Liver (tissue), 9 donors: ENCODE measurements around the gene BHLHE23. TPM values are rescaled to one million over a fixed set of nuclear protein-coding genes. Genes with fewer than 3 reads are reported as not detected.

Source experiments
- DNase-seq: peaks from one replicate; pipeline ENCODE4 v3.0.0-alpha.2; 2017; ENCODE audit warnings: low spot score
- H3K27ac ChIP-seq, 2 donors: one replicate each; pipeline ENCODE4 v1.7.0; 2013; ENCODE audit warnings: inconsistent platforms in 2 of 2, low read length in 2 of 2, control low read depth in 1 of 2, low read depth in 1 of 2, mild to moderate bottlenecking in 1 of 2
- H3K27me3 ChIP-seq, 4 donors: one replicate each; pipeline versions ENCODE4 v1.6.1 to v1.7.0; 2013; ENCODE audit warnings: low read length in 3 of 4, inconsistent platforms in 1 of 4, mild to moderate bottlenecking in 1 of 4, moderate library complexity in 1 of 4; ENCODE audit not compliant: control insufficient read depth in 4 of 4, insufficient read depth in 4 of 4
- H3K36me3 ChIP-seq, 4 donors: one replicate each; pipeline versions ENCODE4 v1.6.1 to v1.7.0; 2013; ENCODE audit warnings: low read length in 3 of 4, mild to moderate bottlenecking in 3 of 4, low read depth in 1 of 4, moderate library complexity in 1 of 4; ENCODE audit not compliant: control insufficient read depth in 4 of 4, insufficient read depth in 3 of 4
- H3K4me1 ChIP-seq, 4 donors: one replicate each; pipeline versions ENCODE4 v1.6.1 to v1.7.0; 2013; ENCODE audit warnings: low read length in 3 of 4, mild to moderate bottlenecking in 3 of 4, moderate library complexity in 1 of 4; ENCODE audit not compliant: control insufficient read depth in 4 of 4, insufficient read depth in 4 of 4
- H3K4me3 ChIP-seq, 3 donors: one replicate each; pipeline versions ENCODE4 v1.6.1 to v1.7.0; 2013; ENCODE audit warnings: low read length in 3 of 3, control low read depth in 1 of 3, low read depth in 1 of 3, mild to moderate bottlenecking in 1 of 3
- H3K9ac ChIP-seq, 2 donors: one replicate each; pipeline ENCODE4 v1.7.0; 2013; ENCODE audit warnings: low read length in 2 of 2, mild to moderate bottlenecking in 2 of 2, moderate library complexity in 2 of 2, control low read depth in 1 of 2, low read depth in 1 of 2
- H3K9me3 ChIP-seq, 4 donors: one replicate each; pipeline versions ENCODE4 v1.6.1 to v1.7.0; 2013; ENCODE audit warnings: low read length in 3 of 4; ENCODE audit not compliant: control insufficient read depth in 4 of 4
- EGR1 ChIP-seq, 2 donors: IDR thresholded peaks; 2 replicates each; pipeline ENCODE4 v1.6.1; 2016 to 2018; ENCODE audit warnings: antibody characterized with exemption in 2 of 2, low read depth in 2 of 2
- FOXA2 ChIP-seq: IDR thresholded peaks from 2 replicates; pipeline ENCODE4 v1.6.1; 2016; ENCODE audit warnings: antibody characterized with exemption
- GABPA ChIP-seq, 2 donors: IDR thresholded peaks in 1 of 2; conservative IDR thresholded peaks in 1 of 2; 2 replicates each; pipeline ENCODE4 v1.6.1; 2016; ENCODE audit warnings: antibody characterized with exemption in 2 of 2, mild to moderate bottlenecking in 1 of 2, moderate library complexity in 1 of 2
- HNF4A ChIP-seq, 2 donors: conservative IDR thresholded peaks; 2 replicates each; pipeline ENCODE4 v1.6.1; 2016; ENCODE audit warnings: antibody characterized with exemption in 2 of 2, mild to moderate bottlenecking in 2 of 2
- HNF4G ChIP-seq: IDR thresholded peaks from 2 replicates; pipeline ENCODE4 v1.6.1; 2016; ENCODE audit warnings: antibody characterized with exemption
- JUND ChIP-seq, 2 donors: IDR thresholded peaks; 2 replicates each; pipeline ENCODE4 v1.6.1; 2016; ENCODE audit warnings: antibody characterized with exemption in 2 of 2
- NR2F2 ChIP-seq: IDR thresholded peaks from 2 replicates; pipeline ENCODE4 v1.6.1; 2016; ENCODE audit warnings: antibody characterized with exemption
- RAD21 ChIP-seq, 2 donors: IDR thresholded peaks; 2 replicates each; pipeline ENCODE4 v1.6.1; 2016; ENCODE audit warnings: antibody characterized with exemption in 2 of 2, mild to moderate bottlenecking in 2 of 2
- SP1 ChIP-seq: IDR thresholded peaks from 2 replicates; pipeline ENCODE4 v1.6.1; 2018; ENCODE audit warnings: antibody characterized with exemption, mild to moderate bottlenecking
- TAF1 ChIP-seq: conservative IDR thresholded peaks from 2 replicates; pipeline ENCODE4 v1.6.1; 2016; ENCODE audit warnings: antibody characterized with exemption, mild to moderate bottlenecking
- YY1 ChIP-seq: IDR thresholded peaks from 2 replicates; pipeline ENCODE4 v1.6.1; 2016; ENCODE audit warnings: antibody characterized with exemption, mild to moderate bottlenecking
- WGBS: extraction: QIAGEN DNeasy Blood & Tissue Kit; methylation state at CpG from one replicate; pipeline ENCODE4 v1.1.7; 2013; 5-methylcytosine and 5-hydroxymethylcytosine counted together
- polyA plus RNA-seq, 2 donors: library from polyadenylated mRNA; stranded (reverse) in 1 of 2; unstranded in 1 of 2; fragments of 200-250 nt in 1 of 2; fragments of >200 nt in 1 of 2; fragmentation: Nextera tagmentation in 1 of 2; extraction: Ambion mirVana in 1 of 2; gene quantifications; one replicate each; pipeline versions ENCODE4 v1.2.1 to v1.2.3, GENCODE V29; 2013 to 2015
- total RNA-seq, 2 donors: library from RNA; depleted of rRNA; stranded (reverse); fragments of >200 nt; gene quantifications; one replicate each; pipeline ENCODE4 v1.2.3, GENCODE V29; 2014
- TF ChIP-seq, protein P1 (sequence below): IDR thresholded peaks from 2 replicates; pipeline ENCODE4 v1.6.1; 2016; ENCODE audit warnings: antibody characterized with exemption
- TF ChIP-seq, protein P2 (sequence below): IDR thresholded peaks from 2 replicates; pipeline ENCODE4 v1.6.1; 2016; ENCODE audit warnings: antibody characterized with exemption
- TF ChIP-seq, protein P3 (sequence below): IDR thresholded peaks from 2 replicates; pipeline ENCODE4 v1.6.1; 2016; ENCODE audit warnings: antibody characterized with exemption, mild to moderate bottlenecking
- donor health status: healthy.
- donor health status: healthy.
- donor health status: healthy.
- donor health status: healthy.
- donor health status: healthy.

BHLHE23 gene
- total and polyA plus RNA-seq, 4 donors = not detected

DNA sequence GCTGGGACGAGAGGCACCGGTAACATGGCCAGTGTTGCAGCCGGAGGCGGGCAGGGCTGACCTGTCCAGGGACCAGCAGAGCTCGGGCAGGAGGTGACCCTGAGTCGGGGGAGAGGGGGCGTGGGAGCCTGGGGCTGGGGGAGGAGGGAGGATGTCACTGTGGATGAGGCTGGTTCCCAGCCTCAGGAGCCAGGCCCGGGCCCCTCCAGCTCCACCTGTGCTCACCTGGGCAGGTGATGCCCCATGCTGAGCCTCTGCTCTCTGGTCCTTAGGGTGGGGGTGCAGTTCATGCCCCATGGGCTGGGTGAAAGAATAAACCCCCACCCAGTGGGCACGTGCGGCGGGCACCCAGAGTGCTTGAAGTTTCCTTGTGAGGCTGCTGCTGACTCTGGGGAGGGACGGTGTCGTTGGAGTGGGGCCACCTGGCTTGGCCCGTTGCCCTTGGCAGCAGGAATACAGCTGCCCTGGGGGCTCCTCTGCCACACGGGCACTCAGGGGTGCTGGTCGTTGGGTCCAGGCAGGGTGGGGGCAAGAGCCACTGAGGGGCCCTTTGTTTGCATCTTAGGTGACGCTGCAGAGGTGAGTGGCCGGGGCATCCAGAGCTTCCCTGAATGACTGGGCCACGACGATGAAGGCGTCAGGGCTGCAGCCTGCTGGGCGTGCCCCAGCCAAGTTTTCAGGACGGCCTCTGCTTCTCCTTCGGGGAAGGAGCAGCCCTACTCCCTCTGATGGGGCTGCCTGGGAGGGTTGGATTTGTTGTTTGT lies 24.7 kb upstream of the BHLHE23 start:
- DNase-seq = no peak
- H3K36me3 ChIP-seq = no peaks in the 10 kb centered on the region
- no peak overlapping the region for H3K27ac ChIP-seq
- no peak for TF ChIP-seq YY1
- no peak for TF ChIP-seq HNF4A (conservative IDR thresholded peaks at IDR 0.05)
- no peak for TF ChIP-seq EGR1 (IDR thresholded peaks at IDR 0.05; ENCODE audit: low read depth in 2 of 2)
- TF ChIP-seq FOXA2 = no peak
- TF ChIP-seq, protein P1, sequence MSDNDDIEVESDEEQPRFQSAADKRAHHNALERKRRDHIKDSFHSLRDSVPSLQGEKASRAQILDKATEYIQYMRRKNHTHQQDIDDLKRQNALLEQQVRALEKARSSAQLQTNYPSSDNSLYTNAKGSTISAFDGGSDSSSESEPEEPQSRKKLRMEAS = no peak
- TF ChIP-seq TAF1 = no peak
- TF ChIP-seq HNF4G = no peak
- no peak for TF ChIP-seq RAD21 (IDR thresholded peaks at IDR 0.05)
- TF ChIP-seq SP1 = no peak
- H3K4me1 ChIP-seq = peaks cover 0 to 3% (median 0%) of the 10 kb centered on the region in 4 donors
- H3K27me3 ChIP-seq = peaks cover 0 to 8% (median 3%) of the 10 kb centered on the region in 4 donors
- no peak overlapping the region for H3K4me3 ChIP-seq
- whole genome bisulfite sequencing = 59% methylated on average over 24 of the region's 24 CpGs
- no peaks in the 10 kb centered on the region for H3K9me3 ChIP-seq
- no peak overlapping the region for H3K9ac ChIP-seq

DNA sequence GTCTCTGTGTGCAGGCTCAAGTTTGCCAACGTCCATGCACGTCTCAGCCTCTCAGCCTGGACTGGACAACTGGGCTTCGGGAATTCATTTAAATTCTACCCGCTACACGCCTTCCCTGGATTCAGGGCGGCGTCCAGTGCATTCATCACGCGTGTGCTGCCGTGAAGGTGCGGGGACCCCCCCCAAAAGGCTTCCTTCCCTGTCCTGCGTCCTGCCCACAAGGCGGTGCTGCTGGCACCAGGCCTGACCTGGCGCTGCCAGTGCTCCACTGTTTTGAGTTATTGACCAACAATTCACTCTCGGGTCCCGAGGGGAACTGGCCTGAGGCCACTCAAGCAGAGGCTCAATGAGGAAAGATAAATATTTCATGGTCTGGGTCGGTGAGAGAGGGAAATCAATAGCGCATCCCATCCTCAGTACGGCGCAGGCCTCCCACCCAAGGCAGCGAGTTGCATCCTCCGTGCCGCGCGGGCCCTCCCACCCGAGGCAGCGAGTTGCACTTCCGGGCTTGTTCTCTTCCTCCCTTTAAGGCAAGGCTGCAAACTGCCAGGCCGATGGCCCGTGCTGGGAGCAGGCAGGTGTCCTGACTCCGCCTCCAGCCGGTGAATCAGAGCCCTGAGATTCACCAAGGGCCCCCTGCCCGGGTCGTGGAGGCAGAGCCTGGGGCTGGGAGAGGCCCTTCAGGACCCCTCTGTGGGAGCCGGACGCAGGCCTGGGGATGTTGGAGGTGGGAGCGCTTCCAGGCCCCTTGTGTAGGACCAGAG lies 22.8 kb upstream of the BHLHE23 start:
- H3K36me3 ChIP-seq = no peaks in the 10 kb centered on the region
- no peak overlapping the region for H3K4me3 ChIP-seq
- no peak for DNase-seq
- peaks cover 0 to 4% (median 2%) of the 10 kb centered on the region in 4 donors for H3K27me3 ChIP-seq
- no peak overlapping the region for H3K9ac ChIP-seq
- peaks cover 0 to 3% (median 0%) of the 10 kb centered on the region in 4 donors for H3K4me1 ChIP-seq
- WGBS = 58% methylated on average over 37 of the region's 37 CpGs
- no peak overlapping the region for H3K27ac ChIP-seq
- TF ChIP-seq JUND (IDR thresholded peaks at IDR 0.05) (no peak), HNF4A (conservative IDR thresholded peaks at IDR 0.05) (no peak), YY1 (no peak), HNF4G (no peak), TAF1 (no peak), FOXA2 (no peak), RAD21 (IDR thresholded peaks at IDR 0.05) (no peak), GABPA (IDR thresholded peaks at IDR 0.05 in 1 of 2, conservative IDR thresholded peaks at IDR 0.05 in 1 of 2) (no peak), SP1 (no peak), NR2F2 (no peak)
- TF ChIP-seq, protein P2, sequence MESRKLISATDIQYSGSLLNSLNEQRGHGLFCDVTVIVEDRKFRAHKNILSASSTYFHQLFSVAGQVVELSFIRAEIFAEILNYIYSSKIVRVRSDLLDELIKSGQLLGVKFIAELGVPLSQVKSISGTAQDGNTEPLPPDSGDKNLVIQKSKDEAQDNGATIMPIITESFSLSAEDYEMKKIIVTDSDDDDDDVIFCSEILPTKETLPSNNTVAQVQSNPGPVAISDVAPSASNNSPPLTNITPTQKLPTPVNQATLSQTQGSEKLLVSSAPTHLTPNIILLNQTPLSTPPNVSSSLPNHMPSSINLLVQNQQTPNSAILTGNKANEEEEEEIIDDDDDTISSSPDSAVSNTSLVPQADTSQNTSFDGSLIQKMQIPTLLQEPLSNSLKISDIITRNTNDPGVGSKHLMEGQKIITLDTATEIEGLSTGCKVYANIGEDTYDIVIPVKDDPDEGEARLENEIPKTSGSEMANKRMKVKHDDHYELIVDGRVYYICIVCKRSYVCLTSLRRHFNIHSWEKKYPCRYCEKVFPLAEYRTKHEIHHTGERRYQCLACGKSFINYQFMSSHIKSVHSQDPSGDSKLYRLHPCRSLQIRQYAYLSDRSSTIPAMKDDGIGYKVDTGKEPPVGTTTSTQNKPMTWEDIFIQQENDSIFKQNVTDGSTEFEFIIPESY = no peak
- TF ChIP-seq, protein P1 = no peak
- TF ChIP-seq, protein P3, sequence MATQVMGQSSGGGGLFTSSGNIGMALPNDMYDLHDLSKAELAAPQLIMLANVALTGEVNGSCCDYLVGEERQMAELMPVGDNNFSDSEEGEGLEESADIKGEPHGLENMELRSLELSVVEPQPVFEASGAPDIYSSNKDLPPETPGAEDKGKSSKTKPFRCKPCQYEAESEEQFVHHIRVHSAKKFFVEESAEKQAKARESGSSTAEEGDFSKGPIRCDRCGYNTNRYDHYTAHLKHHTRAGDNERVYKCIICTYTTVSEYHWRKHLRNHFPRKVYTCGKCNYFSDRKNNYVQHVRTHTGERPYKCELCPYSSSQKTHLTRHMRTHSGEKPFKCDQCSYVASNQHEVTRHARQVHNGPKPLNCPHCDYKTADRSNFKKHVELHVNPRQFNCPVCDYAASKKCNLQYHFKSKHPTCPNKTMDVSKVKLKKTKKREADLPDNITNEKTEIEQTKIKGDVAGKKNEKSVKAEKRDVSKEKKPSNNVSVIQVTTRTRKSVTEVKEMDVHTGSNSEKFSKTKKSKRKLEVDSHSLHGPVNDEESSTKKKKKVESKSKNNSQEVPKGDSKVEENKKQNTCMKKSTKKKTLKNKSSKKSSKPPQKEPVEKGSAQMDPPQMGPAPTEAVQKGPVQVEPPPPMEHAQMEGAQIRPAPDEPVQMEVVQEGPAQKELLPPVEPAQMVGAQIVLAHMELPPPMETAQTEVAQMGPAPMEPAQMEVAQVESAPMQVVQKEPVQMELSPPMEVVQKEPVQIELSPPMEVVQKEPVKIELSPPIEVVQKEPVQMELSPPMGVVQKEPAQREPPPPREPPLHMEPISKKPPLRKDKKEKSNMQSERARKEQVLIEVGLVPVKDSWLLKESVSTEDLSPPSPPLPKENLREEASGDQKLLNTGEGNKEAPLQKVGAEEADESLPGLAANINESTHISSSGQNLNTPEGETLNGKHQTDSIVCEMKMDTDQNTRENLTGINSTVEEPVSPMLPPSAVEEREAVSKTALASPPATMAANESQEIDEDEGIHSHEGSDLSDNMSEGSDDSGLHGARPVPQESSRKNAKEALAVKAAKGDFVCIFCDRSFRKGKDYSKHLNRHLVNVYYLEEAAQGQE = no peak
- no peaks in the 10 kb centered on the region for H3K9me3 ChIP-seq
